WTC11 (cell line): ENCODE data around the gene CHST11. TPM values are rescaled to one million over a fixed set of nuclear protein-coding genes. Genes with fewer than 3 reads are reported as not detected.

Experiments
- ATAC-seq: fragments of 200-7000 bp; cut with Tn5 transposase; 2 replicates; pipeline ENCODE4 v1.10.0; 2021; ENCODE audit warnings: mild to moderate bottlenecking, moderate library complexity
- CTCF ChIA-PET: fragments of 300-600 bp; sonication (Branson Sonifier 250); formaldehyde crosslinking; loops from one replicate; lab custom pipeline; 2021; ENCODE audit warnings: antibody characterized with exemption; lab: Charles Lee
- POLR2A ChIA-PET: fragments of 350-600 bp; sonication (Branson Sonifier 250); formaldehyde crosslinking; loops from one replicate; lab custom pipeline; 2021; ENCODE audit warnings: antibody characterized with exemption; lab: Charles Lee
- DNase-seq: peaks from one replicate; pipeline ENCODE4 v3.0.0; 2021; ENCODE audit warnings: low spot score
- H3K27ac Mint-ChIP-seq: 2 replicates; pipeline ENCODE4 v1.8.0; 2021; ENCODE audit warnings: mixed read lengths
- H3K27me3 Mint-ChIP-seq: 2 replicates; pipeline ENCODE4 v1.8.0; 2021; ENCODE audit warnings: low read depth, mild to moderate bottlenecking, moderate library complexity, mixed read lengths
- H3K36me3 Mint-ChIP-seq: 2 replicates; pipeline ENCODE4 v1.8.0; 2021; ENCODE audit warnings: mixed read lengths
- H3K4me1 Mint-ChIP-seq: 2 replicates; pipeline ENCODE4 v1.8.0; 2022; ENCODE audit warnings: mixed read lengths
- H3K4me3 Mint-ChIP-seq: 2 replicates; pipeline ENCODE4 v1.8.0; 2021; ENCODE audit warnings: mild to moderate bottlenecking, moderate library complexity, mixed read lengths
- H3K9me3 Mint-ChIP-seq: 2 replicates; pipeline ENCODE4 v1.8.0; 2021; ENCODE audit warnings: mixed read lengths
- ESRRA ChIP-seq: sonication (generic); formaldehyde crosslinking; IDR thresholded peaks from 2 replicates; pipeline ENCODE4 v1.8.1; 2022; ENCODE audit warnings: mild to moderate bottlenecking, missing genetic modification reagents, borderline replicate concordance
- FOXJ3 ChIP-seq: sonication (generic); formaldehyde crosslinking; IDR thresholded peaks from 2 replicates; pipeline ENCODE4 v1.9.0; 2021; ENCODE audit warnings: missing genetic modification reagents, mild to moderate bottlenecking, borderline replicate concordance
- FOXK1 ChIP-seq: sonication (generic); formaldehyde crosslinking; IDR thresholded peaks from 2 replicates; pipeline ENCODE4 v1.8.0; 2022; ENCODE audit warnings: mild to moderate bottlenecking, moderate library complexity, missing genetic modification reagents
- FOXP1 ChIP-seq: sonication (generic); formaldehyde crosslinking; IDR thresholded peaks from 2 replicates; pipeline ENCODE4 v1.8.0; 2022; ENCODE audit warnings: missing genetic modification reagents, mild to moderate bottlenecking, moderate library complexity, borderline replicate concordance
- GABPB1 ChIP-seq: sonication (generic); formaldehyde crosslinking; IDR thresholded peaks from 2 replicates; pipeline ENCODE4 v1.8.1; 2023; ENCODE audit warnings: mild to moderate bottlenecking, missing genetic modification reagents
- GRHL2 ChIP-seq: fragments of 250-450 bp; sonication (Bioruptor Pico); IDR thresholded peaks from 2 replicates; pipeline ENCODE4 v1.8.0; 2022; ENCODE audit warnings: mild to moderate bottlenecking, moderate library complexity; ENCODE audit not compliant: insufficient replicate concordance, severe bottlenecking
- KAT7 ChIP-seq: sonication (generic); formaldehyde crosslinking; IDR thresholded peaks from 2 replicates; pipeline ENCODE4 v1.8.1; 2023; ENCODE audit warnings: missing genetic modification reagents, mild to moderate bottlenecking, borderline replicate concordance
- MXD4 ChIP-seq: fragments of 250-450 bp; sonication (Bioruptor Pico); IDR thresholded peaks from 2 replicates; pipeline ENCODE4 v1.8.0; 2021; ENCODE audit warnings: mild to moderate bottlenecking, moderate library complexity, borderline replicate concordance
- NR1H2 ChIP-seq: sonication (generic); formaldehyde crosslinking; IDR thresholded peaks from 2 replicates; pipeline ENCODE4 v1.9.0; 2021; ENCODE audit warnings: mild to moderate bottlenecking, moderate library complexity, missing genetic modification reagents
- SMAD3 ChIP-seq: sonication (generic); formaldehyde crosslinking; IDR thresholded peaks from 2 replicates; pipeline ENCODE4 v1.8.0; 2022; ENCODE audit warnings: missing genetic modification reagents, mild to moderate bottlenecking, borderline replicate concordance
- ZNF219 ChIP-seq: sonication (generic); formaldehyde crosslinking; IDR thresholded peaks from 2 replicates; pipeline ENCODE4 v1.8.0; 2023; ENCODE audit warnings: missing genetic modification reagents, mild to moderate bottlenecking, borderline replicate concordance
- ZNF671 ChIP-seq: fragments of 250-450 bp; sonication (Bioruptor Pico); IDR thresholded peaks from 2 replicates; pipeline ENCODE4 v1.8.0; 2021; ENCODE audit warnings: mild to moderate bottlenecking
- total RNA-seq: library from RNA; stranded (reverse); gene quantifications from 3 replicates; pipeline ENCODE4 v1.2.3, GENCODE V29; 2021
- TF ChIP-seq, protein P1 (sequence below): sonication (generic); formaldehyde crosslinking; IDR thresholded peaks from 2 replicates; pipeline ENCODE4 v1.8.1; 2023; ENCODE audit warnings: mild to moderate bottlenecking, missing genetic modification reagents, borderline replicate concordance
- TF ChIP-seq, protein P2 (sequence below): fragments of 250-450 bp; sonication (Bioruptor Pico); conservative IDR thresholded peaks from 2 replicates; pipeline ENCODE4 v1.9.0; 2021; ENCODE audit warnings: mild to moderate bottlenecking
- TF ChIP-seq, protein P3 (sequence below): fragments of 250-450 bp; sonication (Bioruptor Pico); IDR thresholded peaks from 2 replicates; pipeline ENCODE4 v1.9.0; 2021; ENCODE audit warnings: mild to moderate bottlenecking
- TF ChIP-seq, protein P4 (sequence below): sonication (generic); formaldehyde crosslinking; IDR thresholded peaks from 2 replicates; pipeline ENCODE4 v1.8.1; 2022; ENCODE audit warnings: low read depth, missing genetic modification reagents, borderline replicate concordance
- TF ChIP-seq, protein P5 (sequence below): sonication (generic); formaldehyde crosslinking; IDR thresholded peaks from 2 replicates; pipeline ENCODE4 v1.8.1; 2023; ENCODE audit warnings: mild to moderate bottlenecking, missing genetic modification reagents

Gene CHST11
- total RNA-seq, 1 experiment from 2014 or later: 24.2 TPM

DNA sequence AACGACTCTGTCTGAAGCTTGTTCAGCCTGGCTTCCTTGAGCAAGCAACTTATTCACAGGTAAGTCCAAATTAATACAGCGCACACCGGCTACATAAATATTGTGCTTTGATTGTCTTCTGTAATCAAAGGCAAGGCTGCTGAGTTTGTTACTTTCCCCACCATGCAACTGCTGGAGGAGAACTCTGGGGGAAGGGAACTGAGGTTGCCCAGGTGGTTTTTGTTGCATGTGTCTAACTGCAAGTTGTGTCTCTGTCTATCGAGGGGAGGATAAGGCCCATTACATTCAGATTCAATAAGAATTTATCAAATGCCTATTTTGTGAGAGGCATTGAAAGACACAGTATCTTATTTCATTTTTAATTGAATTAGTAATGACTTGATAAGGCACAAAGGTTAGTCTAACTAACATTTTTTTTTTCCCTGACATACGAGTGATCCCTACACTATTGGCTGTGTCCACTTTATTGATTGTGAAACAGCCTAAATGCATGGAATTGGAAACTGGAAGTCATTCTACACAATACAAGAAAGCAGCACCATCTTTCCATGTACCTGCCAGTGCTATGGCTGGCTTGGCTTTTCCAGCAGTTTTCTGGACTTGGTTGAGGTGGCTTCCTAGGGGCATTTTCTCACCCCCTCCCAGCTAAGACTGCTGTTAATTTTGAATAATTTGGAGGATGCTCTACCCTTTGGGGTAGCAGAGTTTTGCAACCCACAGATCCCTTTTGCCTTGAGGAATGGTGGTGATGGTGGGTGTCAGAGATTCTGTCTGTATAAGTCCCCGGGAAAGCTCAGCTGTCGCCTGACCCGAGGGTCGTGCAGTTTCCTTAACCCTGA lies 951 bp upstream of the CHST11 start (continued):
- TF ChIP-seq, protein P1, sequence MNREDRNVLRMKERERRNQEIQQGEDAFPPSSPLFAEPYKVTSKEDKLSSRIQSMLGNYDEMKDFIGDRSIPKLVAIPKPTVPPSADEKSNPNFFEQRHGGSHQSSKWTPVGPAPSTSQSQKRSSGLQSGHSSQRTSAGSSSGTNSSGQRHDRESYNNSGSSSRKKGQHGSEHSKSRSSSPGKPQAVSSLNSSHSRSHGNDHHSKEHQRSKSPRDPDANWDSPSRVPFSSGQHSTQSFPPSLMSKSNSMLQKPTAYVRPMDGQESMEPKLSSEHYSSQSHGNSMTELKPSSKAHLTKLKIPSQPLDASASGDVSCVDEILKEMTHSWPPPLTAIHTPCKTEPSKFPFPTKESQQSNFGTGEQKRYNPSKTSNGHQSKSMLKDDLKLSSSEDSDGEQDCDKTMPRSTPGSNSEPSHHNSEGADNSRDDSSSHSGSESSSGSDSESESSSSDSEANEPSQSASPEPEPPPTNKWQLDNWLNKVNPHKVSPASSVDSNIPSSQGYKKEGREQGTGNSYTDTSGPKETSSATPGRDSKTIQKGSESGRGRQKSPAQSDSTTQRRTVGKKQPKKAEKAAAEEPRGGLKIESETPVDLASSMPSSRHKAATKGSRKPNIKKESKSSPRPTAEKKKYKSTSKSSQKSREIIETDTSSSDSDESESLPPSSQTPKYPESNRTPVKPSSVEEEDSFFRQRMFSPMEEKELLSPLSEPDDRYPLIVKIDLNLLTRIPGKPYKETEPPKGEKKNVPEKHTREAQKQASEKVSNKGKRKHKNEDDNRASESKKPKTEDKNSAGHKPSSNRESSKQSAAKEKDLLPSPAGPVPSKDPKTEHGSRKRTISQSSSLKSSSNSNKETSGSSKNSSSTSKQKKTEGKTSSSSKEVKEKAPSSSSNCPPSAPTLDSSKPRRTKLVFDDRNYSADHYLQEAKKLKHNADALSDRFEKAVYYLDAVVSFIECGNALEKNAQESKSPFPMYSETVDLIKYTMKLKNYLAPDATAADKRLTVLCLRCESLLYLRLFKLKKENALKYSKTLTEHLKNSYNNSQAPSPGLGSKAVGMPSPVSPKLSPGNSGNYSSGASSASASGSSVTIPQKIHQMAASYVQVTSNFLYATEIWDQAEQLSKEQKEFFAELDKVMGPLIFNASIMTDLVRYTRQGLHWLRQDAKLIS (CRISPR knock-in tag): no peak
- TF ChIP-seq GRHL2 (CRISPR knock-in tag) (no peak), SMAD3 (CRISPR knock-in tag) (no peak), ZNF219 (no peak), MXD4 (CRISPR knock-in tag) (no peak), ESRRA (CRISPR knock-in tag) (no peak), GABPB1 (CRISPR knock-in tag) (no peak), FOXJ3 (no peak), ZNF671 (CRISPR knock-in tag) (no peak)
- TF ChIP-seq, protein P2, sequence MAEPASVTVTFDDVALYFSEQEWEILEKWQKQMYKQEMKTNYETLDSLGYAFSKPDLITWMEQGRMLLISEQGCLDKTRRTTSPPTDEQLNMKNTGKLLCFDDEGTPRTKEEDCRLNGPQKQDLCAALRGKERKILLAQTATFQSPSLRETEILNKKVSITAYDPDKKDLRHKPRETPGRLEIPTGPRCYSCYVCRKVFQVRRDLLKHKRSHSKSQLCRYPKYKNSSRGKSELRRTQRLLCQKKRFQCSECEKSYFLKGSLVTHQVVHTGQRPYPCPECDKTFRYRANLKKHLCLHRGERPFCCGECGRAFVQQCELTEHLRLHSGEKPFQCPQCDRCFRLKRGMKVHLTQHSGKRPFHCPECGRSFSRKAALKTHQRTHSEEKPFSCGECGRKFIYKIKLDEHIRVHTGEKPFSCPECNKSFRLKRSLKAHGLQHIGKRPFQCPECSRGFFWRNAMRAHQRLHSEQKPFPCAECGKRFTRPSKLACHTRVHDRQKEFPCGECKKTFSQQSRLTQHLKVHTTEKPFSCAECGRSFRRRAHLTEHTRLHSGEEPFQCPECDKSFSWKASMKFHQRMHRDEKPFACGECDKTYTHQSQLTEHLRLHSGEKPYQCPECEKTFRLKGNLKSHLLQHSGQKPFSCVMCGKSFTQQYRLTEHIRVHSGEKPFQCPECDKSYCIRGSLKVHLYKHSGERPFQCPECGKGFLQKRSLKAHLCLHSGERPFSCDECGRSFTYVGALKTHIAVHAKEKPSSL: no peak
- TF ChIP-seq, protein P3, sequence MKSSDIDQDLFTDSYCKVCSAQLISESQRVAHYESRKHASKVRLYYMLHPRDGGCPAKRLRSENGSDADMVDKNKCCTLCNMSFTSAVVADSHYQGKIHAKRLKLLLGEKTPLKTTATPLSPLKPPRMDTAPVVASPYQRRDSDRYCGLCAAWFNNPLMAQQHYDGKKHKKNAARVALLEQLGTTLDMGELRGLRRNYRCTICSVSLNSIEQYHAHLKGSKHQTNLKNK (CRISPR knock-in tag): no peak
- TF ChIP-seq, protein P4, sequence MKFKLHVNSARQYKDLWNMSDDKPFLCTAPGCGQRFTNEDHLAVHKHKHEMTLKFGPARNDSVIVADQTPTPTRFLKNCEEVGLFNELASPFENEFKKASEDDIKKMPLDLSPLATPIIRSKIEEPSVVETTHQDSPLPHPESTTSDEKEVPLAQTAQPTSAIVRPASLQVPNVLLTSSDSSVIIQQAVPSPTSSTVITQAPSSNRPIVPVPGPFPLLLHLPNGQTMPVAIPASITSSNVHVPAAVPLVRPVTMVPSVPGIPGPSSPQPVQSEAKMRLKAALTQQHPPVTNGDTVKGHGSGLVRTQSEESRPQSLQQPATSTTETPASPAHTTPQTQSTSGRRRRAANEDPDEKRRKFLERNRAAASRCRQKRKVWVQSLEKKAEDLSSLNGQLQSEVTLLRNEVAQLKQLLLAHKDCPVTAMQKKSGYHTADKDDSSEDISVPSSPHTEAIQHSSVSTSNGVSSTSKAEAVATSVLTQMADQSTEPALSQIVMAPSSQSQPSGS (CRISPR knock-in tag): no peak
- TF ChIP-seq, all 79 proteins: peak for 0

DNA sequence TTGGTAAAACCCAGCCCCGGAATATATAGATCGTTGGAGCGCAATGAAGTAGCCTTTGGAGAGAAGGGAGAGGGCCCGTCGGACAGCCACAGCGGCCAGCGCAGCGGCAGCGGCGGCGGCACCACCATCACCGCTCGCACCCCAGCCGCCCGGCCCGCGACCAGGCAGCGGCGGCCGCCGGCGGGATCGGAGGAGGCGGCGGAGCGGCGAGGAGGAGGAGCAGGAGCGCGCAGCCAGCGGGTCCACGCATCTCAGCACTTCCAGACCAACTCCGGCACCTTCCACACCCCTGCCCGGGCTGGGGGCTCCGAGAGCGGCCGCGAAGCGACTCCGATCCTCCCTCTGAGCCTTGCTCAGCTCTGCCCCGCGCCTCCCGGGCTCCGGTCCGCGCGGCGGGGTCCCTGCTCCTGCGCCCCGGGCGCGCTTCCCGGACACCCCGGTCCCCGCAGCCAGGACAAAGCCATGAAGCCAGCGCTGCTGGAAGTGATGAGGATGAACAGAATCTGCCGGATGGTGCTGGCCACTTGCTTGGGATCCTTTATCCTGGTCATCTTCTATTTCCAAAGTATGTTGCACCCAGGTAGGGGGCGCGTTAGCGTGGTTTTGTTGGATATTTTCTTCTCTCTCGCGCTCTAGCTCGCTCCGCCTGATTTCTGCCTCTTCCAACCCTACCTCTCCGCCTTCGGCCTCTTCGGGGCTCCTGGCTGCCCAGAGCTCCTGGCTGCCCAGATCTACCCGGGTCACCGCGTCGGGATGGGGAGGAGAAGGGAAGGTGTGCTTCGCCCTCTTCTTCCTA lies 400 bp downstream of the CHST11 start:
- Mint-ChIP-seq H3K27me3 (peaks cover 56% of the 10 kb centered on the region), H3K4me1 (peaks cover 45% of the 10 kb centered on the region), H3K36me3 (no peaks in the 10 kb centered on the region), H3K9me3 (no peaks in the 10 kb centered on the region), H3K4me3 (peak overlapping the region; percentile 97), H3K27ac (peak overlapping the region; percentile 89)
- DNase-seq: peak; percentile 55
- ChIA-PET POLR2A (interaction anchor here (1.1 to 1.2 kb wide), 2 partner anchors 43 to 75 kb away, joined by 3 to 4 read pairs; no protein-coding TSS in a partner anchor), CTCF (interaction anchor here (0.7 to 2.9 kb wide), 9 partner anchors 11 to 716 kb away, joined by 3 to 29 read pairs (median 4); no protein-coding TSS in a partner anchor)
- peak; percentile 24 for ATAC-seq
- TF ChIP-seq ESRRA (CRISPR knock-in tag) (0 out of 2 replicates have a peak, but pooled peaks have one; percentile 34), NR1H2 (CRISPR knock-in tag) (no peak), FOXP1 (CRISPR knock-in tag) (peak; percentile 60; the same call in 1 of the 2 replicates), FOXK1 (CRISPR knock-in tag) (no peak), KAT7 (CRISPR knock-in tag) (peak; percentile 50; the same call in 1 of the 2 replicates)
- TF ChIP-seq, protein P5, sequence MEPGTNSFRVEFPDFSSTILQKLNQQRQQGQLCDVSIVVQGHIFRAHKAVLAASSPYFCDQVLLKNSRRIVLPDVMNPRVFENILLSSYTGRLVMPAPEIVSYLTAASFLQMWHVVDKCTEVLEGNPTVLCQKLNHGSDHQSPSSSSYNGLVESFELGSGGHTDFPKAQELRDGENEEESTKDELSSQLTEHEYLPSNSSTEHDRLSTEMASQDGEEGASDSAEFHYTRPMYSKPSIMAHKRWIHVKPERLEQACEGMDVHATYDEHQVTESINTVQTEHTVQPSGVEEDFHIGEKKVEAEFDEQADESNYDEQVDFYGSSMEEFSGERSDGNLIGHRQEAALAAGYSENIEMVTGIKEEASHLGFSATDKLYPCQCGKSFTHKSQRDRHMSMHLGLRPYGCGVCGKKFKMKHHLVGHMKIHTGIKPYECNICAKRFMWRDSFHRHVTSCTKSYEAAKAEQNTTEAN (CRISPR knock-in tag): no peak; the same call in 1 of the 2 replicates
- TF ChIP-seq, protein P1 (CRISPR knock-in tag): no peak
